Prostate gland (tissue), 2 donors: ENCODE data around the gene EIF3F. TPM values are rescaled to one million over a fixed set of nuclear protein-coding genes. Genes with fewer than 3 reads are reported as not detected.

Experiments used
- DNase-seq: peaks from one replicate; pipeline ENCODE4 v3.0.0-alpha.2; 2019; ENCODE audit warnings: low spot score
- H3K27ac ChIP-seq, 2 donors: fragments of 200-600 bp; sonication (generic); 2 replicates each; pipeline ENCODE4 v1.5.1; 2017 to 2019
- H3K27me3 ChIP-seq: fragments of 200-600 bp; sonication (generic); replicated peaks from 2 replicates; pipeline ENCODE4 v1.5.1; 2019; ENCODE audit not compliant: insufficient read depth
- H3K36me3 ChIP-seq, 2 donors: fragments of 200-600 bp; sonication (generic); 1 replicate in 1 of 2; 2 replicates in 1 of 2; pipeline versions ENCODE4 v1.5.1 to v1.8.1; 2017 to 2019
- H3K4me1 ChIP-seq: fragments of 200-600 bp; sonication (generic); replicated peaks from 2 replicates; pipeline ENCODE4 v1.5.1; 2019
- H3K4me3 ChIP-seq, 2 donors: fragments of 200-600 bp; sonication (generic); 2 replicates each; pipeline ENCODE4 v1.5.1; 2017 to 2019
- H3K9me3 ChIP-seq: fragments of 200-600 bp; sonication (generic); 2 replicates; pipeline ENCODE4 v1.5.1; 2017
- CTCF ChIP-seq, 4 experiments: fragments of 200-600 bp in 2 of 4; fragments of 450-650 bp in 2 of 4; sonication (generic) in 2 of 4; IDR thresholded peaks; 1 replicate in 3 of 4; 2 replicates in 1 of 4; pipeline ENCODE4 v1.5.1; 2016 to 2019; ENCODE audit warnings: antibody characterized with exemption in 4 of 4, mild to moderate bottlenecking in 2 of 4, moderate library complexity in 2 of 4
- POLR2A ChIP-seq: fragments of 450-650 bp; IDR thresholded peaks from one replicate; pipeline ENCODE4 v1.6.1; 2016; ENCODE audit warnings: antibody characterized with exemption, mild to moderate bottlenecking
- POLR2AphosphoS5 ChIP-seq: sonication (generic); formaldehyde crosslinking; IDR thresholded peaks from one replicate; pipeline ENCODE4 v1.6.1; 2017; ENCODE audit warnings: antibody characterized with exemption
- WGBS: methylation state at CpG from one replicate; pipeline ENCODE4 v1.1.5; 2018; 5-methylcytosine and 5-hydroxymethylcytosine counted together
- intact Hi-C: fragments of 100-400 bp; cut with DNase I; formaldehyde crosslinking; loops from one replicate; pipeline ENCODE4 v1.14.2; 2022
- small RNA-seq, 2 donors: library from RNA; depleted of rRNA; stranded (forward); fragments of <200 nt; gene quantifications; one replicate each; pipeline ENCODE3, GENCODE V24; 2016
- total RNA-seq, 2 donors: library from RNA; depleted of rRNA; stranded (reverse); fragments of >200 nt; gene quantifications; one replicate each; pipeline ENCODE4 v1.1.0, GENCODE V29; 2016

Gene EIF3F
- total RNA-seq, 2 donors from 2014 or later, result 321 to 473 TPM

DNA sequence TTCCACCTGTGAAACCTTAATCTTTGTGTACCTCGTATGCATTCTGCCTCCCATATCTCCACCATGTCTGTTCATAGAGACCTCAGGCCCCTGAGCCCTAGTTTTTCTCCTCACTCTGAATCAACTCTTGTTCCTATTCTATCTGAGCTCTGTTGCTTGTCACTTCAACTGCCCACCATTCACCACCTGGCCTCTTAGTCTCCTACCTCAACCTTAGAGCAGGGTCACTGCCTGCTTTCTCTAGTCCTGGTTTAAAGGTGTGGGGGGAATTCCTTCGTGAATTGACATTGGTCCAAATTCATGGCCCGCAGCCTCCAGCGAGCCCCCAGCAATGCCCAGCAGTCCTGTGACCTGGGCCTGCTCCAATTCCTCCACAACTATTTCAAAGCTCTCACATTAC, 54.4 kb downstream of the EIF3F start:
- H3K27me3 ChIP-seq, result no peaks in the 10 kb centered on the region
- no peaks in the 10 kb centered on the region for H3K4me1 ChIP-seq
- WGBS, result 91% methylated on average over 4 of the region's 4 CpGs
- no peaks in the 10 kb centered on the region for H3K36me3 ChIP-seq
- no peaks in the 10 kb centered on the region for H3K9me3 ChIP-seq
- intact Hi-C loops, result no loop called here
- H3K27ac ChIP-seq, result no peak overlapping the region
- TF ChIP-seq CTCF (IDR thresholded peaks at IDR 0.05), result no peak
- TF ChIP-seq POLR2AphosphoS5, result no peak
- TF ChIP-seq POLR2A, result no peak
- H3K4me3 ChIP-seq, result no peak overlapping the region
- DNase-seq, result no peak

- WGBS, result 79% methylated on average over 2 of the region's 2 CpGs
- intact Hi-C loops, result no loop called here
- no peaks in the 10 kb centered on the region for H3K27me3 ChIP-seq
- no peak overlapping the region for H3K27ac ChIP-seq
- no peak for TF ChIP-seq POLR2A
- no peak for TF ChIP-seq POLR2AphosphoS5
- TF ChIP-seq CTCF (IDR thresholded peaks at IDR 0.05), result no peak
- no peaks in the 10 kb centered on the region for H3K36me3 ChIP-seq
- H3K4me1 ChIP-seq, result no peaks in the 10 kb centered on the region
- no peak overlapping the region for H3K4me3 ChIP-seq
- no peak for DNase-seq
- no peaks in the 10 kb centered on the region for H3K9me3 ChIP-seq
These were observed 56.6 kb downstream of the EIF3F start for GRCh38 chr11:8043756-8044155.

DNA sequence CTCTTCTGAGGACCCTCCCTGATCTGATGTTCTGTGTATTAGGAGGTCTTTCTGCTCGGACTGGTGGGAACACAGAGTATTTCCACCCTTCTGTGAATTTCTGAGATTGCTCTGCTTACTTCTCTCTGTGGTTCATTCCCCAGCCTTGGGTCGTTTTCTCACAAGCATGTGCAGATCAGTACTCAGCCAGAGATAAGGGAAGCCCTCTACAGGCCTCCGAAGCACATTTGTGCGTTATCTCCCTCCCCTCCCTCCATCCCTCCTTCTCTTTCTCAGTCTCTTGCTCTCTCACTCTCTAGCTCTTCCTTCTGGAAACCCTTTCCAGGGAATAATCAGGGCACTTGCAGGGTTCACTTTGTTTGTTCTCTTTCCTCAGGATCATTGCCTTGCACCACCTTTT, 58.7 kb downstream of the EIF3F start:
- Histone ChIP-seq H3K4me1 (no peaks in the 10 kb centered on the region), H3K27me3 (no peaks in the 10 kb centered on the region), H3K4me3 (no peak overlapping the region), H3K9me3 (no peaks in the 10 kb centered on the region), H3K36me3 (no peaks in the 10 kb centered on the region), H3K27ac (no peak overlapping the region)
- no peak for DNase-seq
- intact Hi-C loops, result no loop called here
- TF ChIP-seq POLR2A, result no peak
- TF ChIP-seq POLR2AphosphoS5, result no peak
- TF ChIP-seq CTCF (IDR thresholded peaks at IDR 0.05), result no peak
- WGBS, result 51% methylated on average over 4 of the region's 4 CpGs

DNA sequence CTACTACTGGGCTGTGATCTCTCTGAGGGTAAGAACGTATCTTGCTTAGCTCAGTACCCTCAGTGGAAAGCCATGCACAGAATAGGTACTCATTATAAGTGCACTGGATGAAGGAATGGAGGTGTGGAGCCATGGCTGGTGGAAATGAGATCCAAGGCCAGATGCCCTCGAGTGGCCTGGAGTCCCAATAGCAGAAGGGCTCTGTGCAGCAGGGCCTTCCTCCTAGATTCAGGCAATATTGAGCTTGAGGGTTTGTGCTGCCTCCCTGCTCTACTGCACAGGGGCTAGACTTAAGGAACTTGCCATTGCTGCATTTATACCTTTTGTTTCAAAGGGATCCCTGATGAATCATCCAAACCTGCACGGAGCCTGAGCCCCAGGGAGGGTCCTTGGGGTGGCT, 60.2 kb downstream of the EIF3F start:
- intact Hi-C loops, result no loop called here
- TF ChIP-seq CTCF (IDR thresholded peaks at IDR 0.05), result no peak
- TF ChIP-seq POLR2AphosphoS5, result no peak
- TF ChIP-seq POLR2A, result no peak
- 73% methylated on average over 3 of the region's 3 CpGs for WGBS
- H3K27ac ChIP-seq, result no peak overlapping the region
- no peaks in the 10 kb centered on the region for H3K36me3 ChIP-seq
- DNase-seq, result no peak
- no peaks in the 10 kb centered on the region for H3K4me1 ChIP-seq
- H3K27me3 ChIP-seq, result no peaks in the 10 kb centered on the region
- no peaks in the 10 kb centered on the region for H3K9me3 ChIP-seq
- H3K4me3 ChIP-seq, result no peak overlapping the region

DNA sequence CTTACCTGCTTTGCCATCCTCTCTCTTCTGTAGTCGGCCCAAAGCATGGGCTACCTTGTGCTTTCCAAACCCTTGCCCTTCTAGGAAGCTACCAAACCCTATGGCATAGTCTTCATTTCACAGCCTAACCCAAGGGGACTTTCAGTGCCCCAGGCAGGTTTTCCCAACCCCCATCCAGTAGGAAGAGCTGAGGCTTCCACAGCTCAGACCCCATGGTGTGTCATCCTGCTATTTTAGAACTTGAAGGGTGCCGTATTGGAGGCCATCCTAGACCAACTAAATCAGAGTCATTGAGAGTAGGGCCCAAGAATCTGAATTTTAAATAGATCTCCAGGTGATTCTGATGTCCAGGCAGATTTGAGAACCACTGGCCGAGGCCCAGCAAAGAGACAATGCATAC, 61.9 kb downstream of the EIF3F start:
- Histone ChIP-seq H3K36me3 (no peaks in the 10 kb centered on the region), H3K27ac (no peak overlapping the region), H3K27me3 (no peaks in the 10 kb centered on the region), H3K4me3 (no peak overlapping the region), H3K4me1 (no peaks in the 10 kb centered on the region), H3K9me3 (no peaks in the 10 kb centered on the region)
- WGBS, result 92% methylated on average over 3 of the region's 3 CpGs
- intact Hi-C loops, result no loop called here
- no peak for DNase-seq
- TF ChIP-seq POLR2AphosphoS5 (no peak), POLR2A (no peak), CTCF (IDR thresholded peaks at IDR 0.05) (no peak)

Small RNA genes lying within 50 kb of the gene (small RNA-seq; reads per million reads assigned to genes)
- gene COX6CP5, result 0 reads per million in 2 donors

Other genes starting within 250 kb of the EIF3F start
- gene OR5P2, start 190.4 kb upstream of the EIF3F start, total RNA-seq, result under 1 TPM in 1 of 2 donors, not detected in 1; 0.91 TPM
- under 1 TPM in 1 of 2 donors, not detected in 1; 0.73 TPM for gene OR5P3, start 156.5 kb upstream of the EIF3F start, total RNA-seq
- not detected for gene OR10A6, start 56.1 kb upstream of the EIF3F start, total RNA-seq
- not detected for gene OR10A3, start 45.6 kb upstream of the EIF3F start, total RNA-seq
- not detected for gene NLRP10, start 21.9 kb upstream of the EIF3F start, total RNA-seq
- gene TUB, start 93.9 kb downstream of the EIF3F start, total RNA-seq, result 10 to 100 TPM in 1 of 2 donors, 1 to 10 TPM in 1; 9.2 to 14.5 TPM
- gene RIC3, start 181.7 kb downstream of the EIF3F start, total RNA-seq, result 10 to 100 TPM; 25.0 to 27.3 TPM